Stimulated activated CD4-positive, alpha-beta T cell treated with anti-CD3 and anti-CD28 coated beads, Interleukin-12 subunit alpha, Interleukin-12 subunit beta, amount 100 ng/mL, for 4 hours (primary cell): ENCODE results near the gene CHN2.
"Not testable (repeated sequence)": the region's sequence is repeated elsewhere in the genome, so short reads cannot be mapped to it uniquely, and the experiment has no call there.

Source experiments
- DNase-seq: peaks from one replicate; pipeline ENCODE4 v3.0.0-alpha.2; 2020

CHN2 gene

GRCh38 chr7:29516491-29516890 lies 321.9 kb downstream of the CHN2 start:
- DNase-seq: no peak

GRCh38 chr7:29518616-29519015 lies 324.0 kb downstream of the CHN2 start:
- DNase-seq: no peak

DNA sequence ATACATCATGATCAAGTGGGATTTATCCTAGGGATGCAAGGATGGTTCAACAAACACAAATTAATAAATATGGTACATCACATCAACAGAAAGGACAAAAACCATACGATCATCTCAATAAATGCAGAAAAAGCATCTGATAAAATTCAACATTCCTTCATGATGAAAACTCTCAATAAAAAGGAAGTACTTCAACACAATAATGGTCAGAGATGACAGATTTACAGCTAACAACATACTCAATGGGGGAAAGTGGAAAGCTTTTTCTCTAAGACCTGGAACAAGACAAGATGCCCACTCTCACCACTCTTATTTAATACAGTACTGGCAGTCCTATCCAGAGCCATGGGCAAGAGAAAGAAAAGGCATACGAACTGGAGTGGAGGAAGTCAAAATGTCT lies 329.2 kb downstream of the CHN2 start:
- no peak for DNase-seq

- DNase-seq: no peak
Measured at GRCh38 chr7:29527505-29528108, 333.0 kb downstream of the CHN2 start.

DNA sequence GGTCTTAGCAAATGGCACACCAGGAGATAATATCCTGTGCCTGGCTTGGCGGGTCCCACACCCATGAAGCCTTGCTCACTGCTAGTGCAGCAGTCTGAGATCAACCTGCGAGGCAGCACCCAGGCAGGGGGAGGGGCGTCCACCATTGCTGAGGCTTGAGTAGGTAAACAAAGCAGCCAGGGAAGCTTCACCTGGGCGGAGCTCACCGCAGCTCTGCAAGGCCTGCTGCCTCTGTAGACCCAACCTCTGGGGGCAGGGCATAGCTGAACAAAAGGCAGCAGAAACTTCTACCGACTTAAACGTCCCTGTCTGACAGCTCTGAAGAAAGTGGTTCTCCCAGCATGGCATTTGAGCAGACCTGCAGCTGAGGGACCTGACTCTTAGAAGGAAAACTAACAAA lies 334.0 kb downstream of the CHN2 start:
- not testable (repeated sequence) for DNase-seq
